Right lobe of liver (tissue), 6 donors: Measurements from ENCODE around the gene ATP6AP2. TPM values are rescaled to one million over a fixed set of nuclear protein-coding genes. Genes with fewer than 3 reads are reported as not detected.

Source experiments
- ATAC-seq, 4 donors: fragments of 200-7000 bp; cut with Tn5 transposase; one replicate each; pipeline ENCODE4 v1.9.1; 2020; ENCODE audit warnings: mild to moderate bottlenecking in 4 of 4, moderate library complexity in 4 of 4
- DNase-seq, 3 donors: peaks; one replicate each; pipeline ENCODE4 v3.0.0-alpha.2; 2020
- H3K27ac ChIP-seq, 3 donors: fragments of 200-600 bp; one replicate each; pipeline ENCODE4 v1.8.0; 2022
- H3K27me3 ChIP-seq, 2 donors: fragments of 200-600 bp; one replicate each; pipeline ENCODE4 v1.8.0; 2022
- H3K36me3 ChIP-seq, 4 donors: fragments of 200-600 bp; sonication (generic) in 1 of 4; one replicate each; pipeline versions ENCODE4 v1.5.1 to v1.8.0; 2017 to 2022; ENCODE audit warnings: control low read depth in 1 of 4
- H3K4me1 ChIP-seq, 4 donors: fragments of 200-600 bp; sonication (generic) in 1 of 4; one replicate each; pipeline versions ENCODE4 v1.5.1 to v1.8.0; 2017 to 2022; ENCODE audit warnings: control low read depth in 1 of 4
- H3K4me3 ChIP-seq, 3 donors: fragments of 200-600 bp; one replicate each; pipeline ENCODE4 v1.8.0; 2022
- H3K9me3 ChIP-seq, 4 donors: fragments of 200-600 bp; sonication (generic) in 1 of 4; one replicate each; pipeline versions ENCODE4 v1.5.1 to v1.8.0; 2017 to 2022; ENCODE audit warnings: control low read depth in 1 of 4
- POLR2A ChIP-seq: fragments of 450-650 bp; IDR thresholded peaks from one replicate; pipeline ENCODE4 v1.6.1; 2017; ENCODE audit warnings: antibody characterized with exemption, mild to moderate bottlenecking
- WGBS: methylation state at CpG from one replicate; pipeline ENCODE4 v1.1.6; 2018; ENCODE audit warnings: low coverage, low lambda C conversion rate; ENCODE audit not compliant: insufficient coverage; ENCODE audit errors: missing lambda C conversion rate; 5-methylcytosine and 5-hydroxymethylcytosine counted together
- intact Hi-C, 2 donors: fragments of 100-400 bp; cut with DNase I; formaldehyde crosslinking; loops; one replicate each; pipeline versions ENCODE4 v1.11.2 to v1.14.1; 2022
- total RNA-seq, 6 experiments: library from RNA; depleted of rRNA in 2 of 6; stranded (reverse); fragments of >200 nt in 2 of 6; fragmentation: NEBNext Ultra II Directional in 3 of 6; extraction: Animal tissue kit (Norgen Biotek cat#: 25700) in 3 of 6; gene quantifications; one replicate each; pipeline versions ENCODE4 v1.1.0 to v1.2.4, GENCODE V29; 2016 to 2023
- TF ChIP-seq, protein P1 (sequence below), 4 donors: fragments of 200-600 bp in 3 of 4; fragments of 450-650 bp in 1 of 4; IDR thresholded peaks; one replicate each; pipeline versions ENCODE4 v1.5.1 to v1.8.0; 2016 to 2022; ENCODE audit warnings: antibody characterized with exemption in 4 of 4, mild to moderate bottlenecking in 2 of 4
- donor health status: DM: no; HTN: yes; CAD: no.
- donor health status: DM: no; HTN: no; CAD: no.
- donor health status: DM: no; HTN: no; CAD: no.
- donor health status: DM: no; HTN: yes; CAD: no.
- donor health status: DM: no; HTN: yes; CAD: no.

Gene ATP6AP2
- total RNA-seq, 6 experiments from 2014 or later: 44.0 to 63.1 (median 54.0) TPM

DNA sequence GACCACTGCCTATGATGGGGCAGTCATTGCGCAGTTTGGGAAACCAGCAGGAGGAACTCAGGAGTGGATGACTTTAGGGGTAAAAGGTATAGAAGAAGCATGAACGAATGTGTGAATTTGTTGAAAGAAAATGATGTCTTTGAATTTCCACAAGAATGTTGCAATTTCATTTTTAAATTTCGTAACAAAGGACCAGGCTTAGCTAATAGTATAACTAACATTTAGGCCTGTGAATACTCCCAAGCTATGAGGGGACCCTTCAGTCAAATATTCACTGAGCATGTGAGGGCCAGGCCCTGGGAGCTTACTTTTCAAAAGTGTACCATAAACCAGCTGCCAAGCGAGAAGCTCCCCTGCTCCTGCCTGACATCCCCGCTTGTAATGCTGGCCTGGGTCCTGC lies 47.7 kb downstream of the ATP6AP2 start:
- Histone ChIP-seq H3K27me3 (no peaks in the 10 kb centered on the region), H3K4me3 (no peak overlapping the region), H3K27ac (no peak overlapping the region), H3K9me3 (no peaks in the 10 kb centered on the region), H3K4me1 (no peaks in the 10 kb centered on the region), H3K36me3 (peaks cover 0 to 39% (median 14%) of the 10 kb centered on the region in 4 donors)
- intact Hi-C loops: no loop called here
- TF ChIP-seq, protein P1, sequence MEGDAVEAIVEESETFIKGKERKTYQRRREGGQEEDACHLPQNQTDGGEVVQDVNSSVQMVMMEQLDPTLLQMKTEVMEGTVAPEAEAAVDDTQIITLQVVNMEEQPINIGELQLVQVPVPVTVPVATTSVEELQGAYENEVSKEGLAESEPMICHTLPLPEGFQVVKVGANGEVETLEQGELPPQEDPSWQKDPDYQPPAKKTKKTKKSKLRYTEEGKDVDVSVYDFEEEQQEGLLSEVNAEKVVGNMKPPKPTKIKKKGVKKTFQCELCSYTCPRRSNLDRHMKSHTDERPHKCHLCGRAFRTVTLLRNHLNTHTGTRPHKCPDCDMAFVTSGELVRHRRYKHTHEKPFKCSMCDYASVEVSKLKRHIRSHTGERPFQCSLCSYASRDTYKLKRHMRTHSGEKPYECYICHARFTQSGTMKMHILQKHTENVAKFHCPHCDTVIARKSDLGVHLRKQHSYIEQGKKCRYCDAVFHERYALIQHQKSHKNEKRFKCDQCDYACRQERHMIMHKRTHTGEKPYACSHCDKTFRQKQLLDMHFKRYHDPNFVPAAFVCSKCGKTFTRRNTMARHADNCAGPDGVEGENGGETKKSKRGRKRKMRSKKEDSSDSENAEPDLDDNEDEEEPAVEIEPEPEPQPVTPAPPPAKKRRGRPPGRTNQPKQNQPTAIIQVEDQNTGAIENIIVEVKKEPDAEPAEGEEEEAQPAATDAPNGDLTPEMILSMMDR (IDR thresholded peaks at IDR 0.05): no peak
- TF ChIP-seq POLR2A: no peak
- DNase-seq (no peak), ATAC-seq (no peak)
- WGBS: 79% methylated on average over 3 of the region's 5 CpGs

DNA sequence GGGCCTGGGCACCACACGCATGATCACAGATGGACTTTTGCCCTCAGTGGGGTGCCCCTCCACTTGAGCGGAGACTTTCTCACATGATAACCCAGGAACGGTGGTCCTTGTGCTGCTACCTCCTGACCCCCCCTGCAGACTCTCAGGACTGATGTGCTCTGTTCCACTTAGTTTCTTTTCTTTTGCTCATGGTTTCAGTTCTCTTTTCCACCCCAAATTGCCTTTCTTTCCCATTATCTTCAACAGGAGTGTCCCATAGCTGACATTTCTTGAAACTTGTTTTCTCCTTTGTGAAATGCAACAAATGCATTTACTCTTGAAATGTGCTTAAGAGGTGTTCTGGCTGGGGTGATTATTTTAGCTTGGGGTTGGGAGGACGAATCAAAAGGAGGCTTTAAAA lies 51.4 kb downstream of the ATP6AP2 start:
- ATAC-seq: no peak
- H3K4me1 ChIP-seq: no peaks in the 10 kb centered on the region
- intact Hi-C loops: no loop called here
- H3K4me3 ChIP-seq: no peak overlapping the region
- H3K36me3 ChIP-seq: peaks cover 6 to 65% (median 22%) of the 10 kb centered on the region in 4 donors
- H3K27me3 ChIP-seq: no peaks in the 10 kb centered on the region
- 63% methylated on average over 2 of the region's 4 CpGs for WGBS
- H3K9me3 ChIP-seq: no peaks in the 10 kb centered on the region
- no peak for DNase-seq
- TF ChIP-seq, protein P1 (IDR thresholded peaks at IDR 0.05): no peak
- TF ChIP-seq POLR2A: no peak
- no peak overlapping the region for H3K27ac ChIP-seq

DNA sequence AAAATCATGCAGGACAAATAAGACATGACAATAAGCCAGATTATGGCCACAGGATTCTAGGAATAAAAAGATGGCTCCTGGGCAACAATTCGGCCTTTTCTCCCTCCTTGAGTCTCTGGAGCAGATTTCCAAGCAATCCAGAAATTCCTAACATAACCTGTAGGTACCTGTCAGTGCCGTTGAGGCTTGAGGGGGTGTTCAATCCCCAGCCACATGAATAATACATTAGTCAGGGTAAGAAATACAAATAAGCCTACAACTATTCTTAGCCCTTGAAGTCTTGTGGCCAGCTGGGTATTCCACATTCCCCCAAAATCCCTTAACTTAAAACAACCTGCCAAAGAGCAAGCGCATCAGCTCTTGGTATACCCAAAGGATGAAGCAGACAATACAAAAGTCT lies 56.9 kb downstream of the ATP6AP2 start:
- ATAC-seq (no peak), DNase-seq (no peak)
- no peaks in the 10 kb centered on the region for H3K9me3 ChIP-seq
- H3K4me3 ChIP-seq: no peak overlapping the region
- H3K27ac ChIP-seq: no peak overlapping the region
- WGBS: 95% methylated on average over 2 of the region's 3 CpGs
- H3K27me3 ChIP-seq: no peaks in the 10 kb centered on the region
- peaks cover 5 to 39% (median 13%) of the 10 kb centered on the region in 4 donors for H3K36me3 ChIP-seq
- TF ChIP-seq, protein P1 (IDR thresholded peaks at IDR 0.05): no peak
- no peak for TF ChIP-seq POLR2A
- intact Hi-C loops: no loop called here
- H3K4me1 ChIP-seq: no peaks in the 10 kb centered on the region

DNA sequence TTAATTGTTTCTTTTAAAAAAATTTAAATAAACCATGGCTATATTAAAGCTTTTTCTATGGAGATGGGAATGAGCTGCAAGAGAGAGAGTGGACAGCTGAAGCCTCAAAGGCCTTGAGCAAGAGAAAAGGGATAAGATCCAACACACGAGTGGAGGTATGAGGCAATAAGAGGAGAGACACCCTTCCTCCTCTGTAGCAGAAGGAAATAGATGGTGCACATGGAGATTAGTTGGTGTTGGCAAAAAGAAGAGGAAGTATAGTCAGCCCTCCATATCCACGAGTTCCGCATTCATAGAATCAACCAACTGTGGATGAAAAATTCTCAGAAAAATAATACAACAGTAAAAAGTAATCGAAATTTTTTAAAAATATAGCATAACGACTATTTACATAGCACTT lies 63.4 kb downstream of the ATP6AP2 start:
- intact Hi-C loops: no loop called here
- Histone ChIP-seq H3K4me3 (peak overlapping the region in 2 of 3 donors; percentile 24 to 42), H3K9me3 (no peaks in the 10 kb centered on the region), H3K4me1 (peaks cover 0 to 22% (median 6%) of the 10 kb centered on the region in 4 donors), H3K27me3 (no peaks in the 10 kb centered on the region), H3K27ac (peak overlapping the region; percentile 30 to 71 (median 62)), H3K36me3 (no peaks in the 10 kb centered on the region)
- WGBS: 45% methylated on average over 5 of the region's 5 CpGs
- no peak for TF ChIP-seq POLR2A
- TF ChIP-seq, protein P1 (IDR thresholded peaks at IDR 0.05): no peak
- ATAC-seq (peak in 2 of 4 donors; percentile 5 to 15), DNase-seq (no peak)
